Sigmoid colon (tissue), 4 donors: ENCODE results near the gene PTPRT.

ENCODE experiments used
- EP300 ChIP-seq, 4 donors: sonication (generic); formaldehyde crosslinking; IDR thresholded peaks; one replicate each; pipeline ENCODE4 v1.6.1; 2017; ENCODE audit warnings: antibody characterized with exemption in 4 of 4
- POLR2AphosphoS5 ChIP-seq, 4 donors: sonication (generic); formaldehyde crosslinking; IDR thresholded peaks; one replicate each; pipeline ENCODE4 v1.6.1; 2017; ENCODE audit warnings: antibody characterized with exemption in 4 of 4

GRCh38 chr20:42650191-42650746 lies 539.4 kb downstream of the PTPRT start:
- TF ChIP-seq EP300 (IDR thresholded peaks at IDR 0.05) = no peak
- no peak for TF ChIP-seq POLR2AphosphoS5 (IDR thresholded peaks at IDR 0.05)
